Astrocyte (in vitro differentiated cells and primary cell): Measurements from ENCODE around the gene TBC1D9. TPM values are rescaled to one million over a fixed set of nuclear protein-coding genes. Genes with fewer than 3 reads are reported as not detected.
A peak's percentile ranks its signal among the peaks of the same experiment; 100 is the strongest.

Experiments
- DNase-seq: peaks from one replicate; pipeline ENCODE4 v3.0.0-alpha.2; 2010; ENCODE audit warnings: low read depth
- FAIRE-seq: peaks from 2 replicates; lab custom pipeline; 2011; peaks lifted over from hg19 to GRCh38; lab: Jason Lieb, UNC
- H2AFZ ChIP-seq: 2 replicates; pipeline ENCODE4 v1.6.0; 2012; ENCODE audit warnings: low read depth, low read length, inconsistent platforms
- H3K27ac ChIP-seq: 2 replicates; pipeline ENCODE4 v1.5.1; 2011; ENCODE audit warnings: low read depth, low read length, inconsistent platforms
- H3K27me3 ChIP-seq: 2 replicates; pipeline ENCODE4 v1.6.0; 2011; ENCODE audit warnings: low read length, inconsistent platforms; ENCODE audit not compliant: insufficient read depth
- H3K36me3 ChIP-seq: 2 replicates; pipeline ENCODE4 v1.5.1; 2011; ENCODE audit warnings: low read length, inconsistent platforms; ENCODE audit not compliant: insufficient read depth
- H3K4me1 ChIP-seq: 2 replicates; pipeline ENCODE4 v1.5.1; 2011; ENCODE audit warnings: low read length, inconsistent platforms; ENCODE audit not compliant: insufficient read depth
- H3K4me2 ChIP-seq: 2 replicates; pipeline ENCODE4 v1.6.0; 2012; ENCODE audit warnings: low read length, inconsistent platforms
- H3K4me3 ChIP-seq: 2 replicates; pipeline ENCODE4 v1.5.1; 2011; ENCODE audit warnings: low read depth, mild to moderate bottlenecking, low read length, inconsistent platforms; ENCODE audit not compliant: insufficient read depth
- H3K79me2 ChIP-seq: 2 replicates; pipeline ENCODE4 v1.6.0; 2012; ENCODE audit warnings: mild to moderate bottlenecking, low read length, inconsistent platforms; ENCODE audit not compliant: insufficient read depth
- H3K9ac ChIP-seq: 2 replicates; pipeline ENCODE4 v1.6.0; 2012; ENCODE audit warnings: mild to moderate bottlenecking, low read length, inconsistent platforms
- H3K9me3 ChIP-seq: 2 replicates; pipeline ENCODE4 v1.5.1; 2012; ENCODE audit warnings: low read depth, mild to moderate bottlenecking, low read length, inconsistent platforms; ENCODE audit not compliant: insufficient read depth
- H4K20me1 ChIP-seq: 2 replicates; pipeline ENCODE4 v1.6.0; 2012; ENCODE audit warnings: low read length, inconsistent platforms; ENCODE audit not compliant: insufficient read depth
- H3K27ac Mint-ChIP-seq: one replicate; pipeline ENCODE4 v1.8.0; 2021; ENCODE audit warnings: mild to moderate bottlenecking, mixed read lengths; ENCODE audit not compliant: unreplicated experiment
- H3K27me3 Mint-ChIP-seq: one replicate; pipeline ENCODE4 v1.8.0; 2021; ENCODE audit warnings: low read depth, mixed read lengths; ENCODE audit not compliant: unreplicated experiment
- H3K36me3 Mint-ChIP-seq: one replicate; pipeline ENCODE4 v1.8.0; 2021; ENCODE audit warnings: low read depth, mixed read lengths; ENCODE audit not compliant: unreplicated experiment
- H3K4me1 Mint-ChIP-seq: one replicate; pipeline ENCODE4 v1.8.0; 2021; ENCODE audit warnings: low read depth, mixed read lengths; ENCODE audit not compliant: unreplicated experiment
- H3K4me3 Mint-ChIP-seq: one replicate; pipeline ENCODE4 v1.8.0; 2021; ENCODE audit warnings: mild to moderate bottlenecking, moderate library complexity, mixed read lengths; ENCODE audit not compliant: unreplicated experiment
- H3K9me3 Mint-ChIP-seq: one replicate; pipeline ENCODE4 v1.8.0; 2021; ENCODE audit warnings: mild to moderate bottlenecking, mixed read lengths; ENCODE audit not compliant: unreplicated experiment
- EZH2 ChIP-seq: IDR thresholded peaks from 2 replicates; pipeline ENCODE4 v1.6.1; 2012; ENCODE audit warnings: mild to moderate bottlenecking, low read length, inconsistent platforms; ENCODE audit not compliant: insufficient read depth
- total RNA-seq: library from RNA; stranded (reverse); gene quantifications from 2 replicates; pipeline ENCODE4 v1.2.1, GENCODE V29; 2021
- TF ChIP-seq, protein P1 (sequence below): IDR thresholded peaks from 2 replicates; pipeline ENCODE4 v1.5.1; 2011; ENCODE audit warnings: low read depth, mild to moderate bottlenecking, inconsistent platforms, low read length, moderate library complexity; ENCODE audit not compliant: insufficient read depth

The TBC1D9 gene
- total RNA-seq, 1 donor from 2014 or later: 31.6 TPM

DNA sequence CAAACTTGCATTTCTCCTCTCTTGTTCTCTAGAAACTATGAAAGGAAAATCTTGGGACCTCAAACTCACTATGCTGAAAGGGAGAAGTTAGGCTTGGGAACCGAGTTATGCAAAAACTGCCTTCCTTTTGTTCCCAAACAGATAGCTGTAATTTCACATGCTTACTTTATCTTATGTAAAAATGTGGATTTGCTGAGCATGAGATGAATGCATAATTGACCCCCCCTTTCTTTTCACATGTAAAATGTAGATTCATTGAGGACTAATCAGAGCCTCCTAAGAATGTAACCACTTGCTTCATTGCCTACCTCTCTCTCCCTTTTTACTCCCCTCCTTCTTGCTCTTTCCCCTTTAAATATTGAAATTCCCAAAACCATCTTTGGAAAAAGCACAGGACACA is 18.0 kb downstream of the TBC1D9 start:
- TF ChIP-seq, protein P1, sequence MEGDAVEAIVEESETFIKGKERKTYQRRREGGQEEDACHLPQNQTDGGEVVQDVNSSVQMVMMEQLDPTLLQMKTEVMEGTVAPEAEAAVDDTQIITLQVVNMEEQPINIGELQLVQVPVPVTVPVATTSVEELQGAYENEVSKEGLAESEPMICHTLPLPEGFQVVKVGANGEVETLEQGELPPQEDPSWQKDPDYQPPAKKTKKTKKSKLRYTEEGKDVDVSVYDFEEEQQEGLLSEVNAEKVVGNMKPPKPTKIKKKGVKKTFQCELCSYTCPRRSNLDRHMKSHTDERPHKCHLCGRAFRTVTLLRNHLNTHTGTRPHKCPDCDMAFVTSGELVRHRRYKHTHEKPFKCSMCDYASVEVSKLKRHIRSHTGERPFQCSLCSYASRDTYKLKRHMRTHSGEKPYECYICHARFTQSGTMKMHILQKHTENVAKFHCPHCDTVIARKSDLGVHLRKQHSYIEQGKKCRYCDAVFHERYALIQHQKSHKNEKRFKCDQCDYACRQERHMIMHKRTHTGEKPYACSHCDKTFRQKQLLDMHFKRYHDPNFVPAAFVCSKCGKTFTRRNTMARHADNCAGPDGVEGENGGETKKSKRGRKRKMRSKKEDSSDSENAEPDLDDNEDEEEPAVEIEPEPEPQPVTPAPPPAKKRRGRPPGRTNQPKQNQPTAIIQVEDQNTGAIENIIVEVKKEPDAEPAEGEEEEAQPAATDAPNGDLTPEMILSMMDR: no peak
- no peak for TF ChIP-seq EZH2
- H2AFZ ChIP-seq: no peak overlapping the region
- no peak overlapping the region for H3K27ac ChIP-seq
- Mint-ChIP-seq H3K4me3 (no peak overlapping the region), H3K4me1 (peaks cover 50% of the 10 kb centered on the region), H3K27me3 (no peaks in the 10 kb centered on the region), H3K36me3 (no peaks in the 10 kb centered on the region), H3K27ac (peak overlapping the region; percentile 6), H3K9me3 (no peaks in the 10 kb centered on the region)
- no peak overlapping the region for H3K4me3 ChIP-seq
- peaks cover 22% of the 10 kb centered on the region for H3K4me1 ChIP-seq
- H4K20me1 ChIP-seq: peaks cover 81% of the 10 kb centered on the region
- no peaks in the 10 kb centered on the region for H3K36me3 ChIP-seq
- H3K79me2 ChIP-seq: peaks cover 63% of the 10 kb centered on the region
- no peaks in the 10 kb centered on the region for H3K27me3 ChIP-seq
- H3K9ac ChIP-seq: no peak overlapping the region
- H3K4me2 ChIP-seq: no peak overlapping the region
- H3K9me3 ChIP-seq: no peaks in the 10 kb centered on the region
- no peak for FAIRE-seq
- DNase-seq: no peak

DNA sequence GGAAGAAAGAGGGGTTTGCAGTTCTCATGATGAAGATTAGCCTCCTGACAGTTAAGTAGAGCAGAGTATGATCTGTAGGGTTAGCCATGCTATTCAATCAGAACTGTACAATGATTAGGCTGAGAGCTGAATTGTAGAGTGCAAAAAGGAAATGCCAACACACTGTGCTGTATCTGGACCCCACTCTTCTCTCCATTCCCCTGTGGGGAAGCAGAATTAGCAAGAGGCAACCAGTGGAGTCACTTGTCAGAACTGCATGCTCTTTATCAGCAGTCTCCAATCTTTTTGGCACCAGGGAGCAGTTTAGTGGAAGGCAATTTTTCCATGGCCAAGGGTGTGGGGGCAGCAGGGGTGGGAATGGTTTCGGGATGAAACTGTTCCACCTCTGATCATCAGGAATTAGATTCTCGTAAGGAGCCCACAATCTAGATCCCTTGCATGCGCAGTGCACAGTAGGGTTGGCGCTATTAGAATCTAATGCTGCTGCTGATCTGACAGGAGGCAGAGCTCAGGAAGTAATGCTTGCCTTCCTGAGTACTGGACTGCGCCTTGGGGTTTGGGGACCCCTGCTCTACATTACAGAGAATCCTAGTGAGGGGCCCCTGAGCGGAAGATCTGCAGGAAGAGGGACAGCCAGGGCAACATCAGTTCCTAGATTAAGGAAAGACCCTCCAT is 19.4 kb downstream of the TBC1D9 start:
- DNase-seq (no peak), FAIRE-seq (peak; percentile 20)
- Histone ChIP-seq H3K4me1 (peaks cover 10% of the 10 kb centered on the region), H3K4me2 (no peak overlapping the region), H3K9ac (no peak overlapping the region), H3K27me3 (no peaks in the 10 kb centered on the region), H3K36me3 (no peaks in the 10 kb centered on the region), H3K9me3 (no peaks in the 10 kb centered on the region), H4K20me1 (peaks cover 70% of the 10 kb centered on the region), H3K79me2 (peaks cover 60% of the 10 kb centered on the region), H3K27ac (no peak overlapping the region), H2AFZ (no peak overlapping the region), H3K4me3 (no peak overlapping the region)
- peaks cover 36% of the 10 kb centered on the region for H3K4me1 Mint-ChIP-seq
- H3K9me3 Mint-ChIP-seq: no peaks in the 10 kb centered on the region
- no peak overlapping the region for H3K27ac Mint-ChIP-seq
- no peaks in the 10 kb centered on the region for H3K27me3 Mint-ChIP-seq
- TF ChIP-seq, protein P1: no peak
- no peak for TF ChIP-seq EZH2
- no peaks in the 10 kb centered on the region for H3K36me3 Mint-ChIP-seq
- H3K4me3 Mint-ChIP-seq: no peak overlapping the region

DNA sequence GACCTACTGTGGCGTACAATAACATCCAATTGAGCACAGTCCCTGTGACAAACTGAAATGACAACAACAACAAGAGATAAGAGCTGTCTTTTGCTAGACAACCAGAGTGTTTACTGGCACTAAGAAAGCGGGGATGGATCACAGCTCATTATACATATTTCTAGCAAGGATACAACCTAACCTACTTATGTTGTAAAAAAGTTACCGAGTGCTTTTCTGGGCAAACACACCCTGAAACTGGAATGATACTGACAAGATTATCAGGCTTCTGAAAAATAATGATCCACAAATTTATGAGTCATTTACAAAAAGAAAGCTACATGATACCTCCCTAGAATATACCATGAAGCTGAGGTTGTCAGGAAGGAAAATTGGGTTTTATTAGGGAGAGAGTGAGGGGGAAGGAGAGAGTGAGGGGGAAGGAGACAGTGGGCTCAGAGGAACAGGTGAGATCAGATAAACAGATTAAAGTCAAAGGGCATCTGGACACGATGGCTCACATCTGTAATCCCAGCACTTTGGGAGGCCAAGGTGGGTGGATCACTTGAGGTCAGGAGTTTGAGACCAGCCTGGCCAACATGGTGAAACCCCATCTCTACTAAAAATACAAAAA is 20.3 kb downstream of the TBC1D9 start:
- H3K9me3 ChIP-seq: no peaks in the 10 kb centered on the region
- no peak overlapping the region for H2AFZ ChIP-seq
- no peaks in the 10 kb centered on the region for H3K9me3 Mint-ChIP-seq
- H3K4me2 ChIP-seq: no peak overlapping the region
- no peak for DNase-seq
- no peaks in the 10 kb centered on the region for H3K27me3 Mint-ChIP-seq
- H3K4me1 Mint-ChIP-seq: peaks cover 29% of the 10 kb centered on the region
- peaks cover 59% of the 10 kb centered on the region for H3K79me2 ChIP-seq
- H3K36me3 Mint-ChIP-seq: no peaks in the 10 kb centered on the region
- H3K4me3 ChIP-seq: no peak overlapping the region
- H4K20me1 ChIP-seq: peaks cover 62% of the 10 kb centered on the region
- H3K36me3 ChIP-seq: no peaks in the 10 kb centered on the region
- H3K27ac Mint-ChIP-seq: no peak overlapping the region
- TF ChIP-seq, protein P1: no peak
- no peak for TF ChIP-seq EZH2
- peaks cover 10% of the 10 kb centered on the region for H3K4me1 ChIP-seq
- H3K4me3 Mint-ChIP-seq: no peak overlapping the region
- H3K27me3 ChIP-seq: no peaks in the 10 kb centered on the region
- no peak for FAIRE-seq
- H3K9ac ChIP-seq: no peak overlapping the region
- no peak overlapping the region for H3K27ac ChIP-seq
